ENCODE results near the gene SKOR2. TPM values are rescaled to one million over a fixed set of nuclear protein-coding genes. Genes with fewer than 3 reads are reported as not detected.

The SKOR2 gene
- total and polyA plus RNA-seq, 9 of the 15 experiments (the other 6 are each of a cell fraction or from before 2014, with no cell fraction given), result not detected

- ATAC-seq (no peak), DNase-seq (ENCODE audit: extremely low read depth in 1 of 4, low spot score in 3 of 4) (no peak), FAIRE-seq (no peak)
- no peaks in the 10 kb centered on the region for H3K27me3 ChIP-seq (ENCODE audit: control insufficient read depth in 2 of 2, insufficient read depth in 2 of 2, low read length in 2 of 2)
- no peak overlapping the region for H2AFZ ChIP-seq (ENCODE audit: low read depth, low read length)
- intact Hi-C loops (cut with micrococcal nuclease) (no loop called here), in situ Hi-C loops (cut with MboI) (loop anchor here (5.0 kb wide), 1 partner anchor 105 kb away; no protein-coding TSS in a partner anchor)
- POLR2A ChIA-PET, result interaction anchor here (0.9 kb wide), 1 partner anchor 67 kb away, joined by 4 read pairs; no protein-coding TSS in a partner anchor
- no peak for TF ChIP-seq ZNF217 (CRISPR knock-in tag; IDR thresholded peaks at IDR 0.05)
- no peak for TF ChIP-seq ZNF75A (CRISPR knock-in tag; IDR thresholded peaks at IDR 0.05)
- no peak for TF ChIP-seq EP300 (IDR thresholded peaks at IDR 0.05; ENCODE audit: low read length)
- H3K27ac ChIP-seq (ENCODE audit: extremely low read depth, low read depth, low read length), result no peak overlapping the region
- no peaks in the 10 kb centered on the region for H3K36me3 ChIP-seq (ENCODE audit: control insufficient read depth, insufficient read depth, low read length)
- H3K9me3 ChIP-seq (replicated peaks; ENCODE audit: control insufficient read depth, insufficient read depth, low read depth, low read length), result no peaks in the 10 kb centered on the region
- H3K4me1 ChIP-seq (replicated peaks in 1 of 2; ENCODE audit: control insufficient read depth in 2 of 2, insufficient read depth in 2 of 2, low read length in 2 of 2), result no peaks in the 10 kb centered on the region
- CTCF ChIA-PET (ENCODE audit: low intra/inter-chr PET ratio), result no interaction called here
- BruUV-seq (replicated peaks), result no TSS peak
- no peak overlapping the region for H3K4me2 ChIP-seq (ENCODE audit: insufficient read depth, low read length)
- H3K4me3 ChIP-seq, result no peak overlapping the region
- 0% methylated on average over 2 of the region's 2 CpGs for WGBS (ENCODE audit: insufficient coverage, low coverage, missing lambda C conversion rate)
- H4K20me1 ChIP-seq (replicated peaks; ENCODE audit: control insufficient read depth, insufficient read depth, low read length), result no peaks in the 10 kb centered on the region
- H3K9me1 ChIP-seq (ENCODE audit: control insufficient read depth, insufficient read depth, low read length), result no peaks in the 10 kb centered on the region
- H3K9ac ChIP-seq (ENCODE audit: insufficient read depth in 1 of 2, low read depth in 2 of 2, low read length in 2 of 2), result no peak overlapping the region
- H3K79me2 ChIP-seq (ENCODE audit: control insufficient read depth, insufficient read depth, low read length), result no peaks in the 10 kb centered on the region
Observed at GRCh38 chr18:47206945-47207637, 44.4 kb downstream of the SKOR2 start.

GRCh38 chr18:47204908-47205522, 46.4 kb downstream of the SKOR2 start:
- Histone ChIP-seq H3K4me2 (ENCODE audit: insufficient read depth, low read length) (no peak overlapping the region), H3K4me1 (replicated peaks in 1 of 2; ENCODE audit: control insufficient read depth in 2 of 2, insufficient read depth in 2 of 2, low read length in 2 of 2) (no peaks in the 10 kb centered on the region), H3K4me3 (no peak overlapping the region), H2AFZ (ENCODE audit: low read depth, low read length) (no peak overlapping the region), H3K9me3 (replicated peaks; ENCODE audit: control insufficient read depth, insufficient read depth, low read depth, low read length) (no peaks in the 10 kb centered on the region), H3K27me3 (ENCODE audit: control insufficient read depth in 2 of 2, insufficient read depth in 2 of 2, low read length in 2 of 2) (no peaks in the 10 kb centered on the region), H3K27ac (ENCODE audit: extremely low read depth, low read depth, low read length) (no peak overlapping the region), H4K20me1 (replicated peaks; ENCODE audit: control insufficient read depth, insufficient read depth, low read length) (no peaks in the 10 kb centered on the region), H3K9ac (ENCODE audit: insufficient read depth in 1 of 2, low read depth in 2 of 2, low read length in 2 of 2) (no peak overlapping the region), H3K79me2 (ENCODE audit: control insufficient read depth, insufficient read depth, low read length) (no peaks in the 10 kb centered on the region), H3K36me3 (ENCODE audit: control insufficient read depth, insufficient read depth, low read length) (no peaks in the 10 kb centered on the region), H3K9me1 (ENCODE audit: control insufficient read depth, insufficient read depth, low read length) (no peaks in the 10 kb centered on the region)
- intact Hi-C loops (cut with micrococcal nuclease) (loop anchor here (1.0 to 2.0 kb wide), 2 partner anchors 105 to 154 kb away; no protein-coding TSS in a partner anchor), in situ Hi-C loops (cut with MboI) (loop anchor here (5.0 kb wide), 1 partner anchor 103 kb away; no protein-coding TSS in a partner anchor)
- FAIRE-seq (peak; percentile 15), ATAC-seq (peak; percentile 82), DNase-seq (ENCODE audit: extremely low read depth in 1 of 4, low spot score in 3 of 4) (peak; percentile 23 to 56 (median 26))
- ChIA-PET POLR2A (interaction anchor here (0.6 to 1.4 kb wide), 2 partner anchors 107 to 765 kb away, joined by 3 read pairs; no protein-coding TSS in a partner anchor), CTCF (ENCODE audit: low intra/inter-chr PET ratio) (interaction anchor here (1.5 to 2.4 kb wide), 4 partner anchors 102 to 154 kb away, joined by 3 to 39 read pairs (median 4); no protein-coding TSS in a partner anchor)
- 0% methylated on average over 3 of the region's 3 CpGs for WGBS (ENCODE audit: insufficient coverage, low coverage, missing lambda C conversion rate)
- BruUV-seq (replicated peaks), result no TSS peak
- TF ChIP-seq MTA1 (IDR thresholded peaks at IDR 0.05; ENCODE audit: borderline replicate concordance) (no peak), ZFP36 (IDR thresholded peaks at IDR 0.05; ENCODE audit: low read depth, low read length, partially characterized antibody) (no peak), TRIM24 (IDR thresholded peaks at IDR 0.05) (no peak), RAD21 (CRISPR knock-in tag; conservative IDR thresholded peaks at IDR 0.05 in 1 of 2, IDR thresholded peaks at IDR 0.05 in 1 of 2) (peak; percentile 77 to 87), ZNF696 (CRISPR knock-in tag; conservative IDR thresholded peaks at IDR 0.05) (no peak), ASH1L (IDR thresholded peaks at IDR 0.05; ENCODE audit: borderline replicate concordance, low read depth, partially characterized antibody) (no peak), STAT5A (IDR thresholded peaks at IDR 0.05; ENCODE audit: borderline replicate concordance, low read length) (no peak), DEAF1 (CRISPR knock-in tag; IDR thresholded peaks at IDR 0.05) (peak; percentile 67)
- TF ChIP-seq, protein P1, sequence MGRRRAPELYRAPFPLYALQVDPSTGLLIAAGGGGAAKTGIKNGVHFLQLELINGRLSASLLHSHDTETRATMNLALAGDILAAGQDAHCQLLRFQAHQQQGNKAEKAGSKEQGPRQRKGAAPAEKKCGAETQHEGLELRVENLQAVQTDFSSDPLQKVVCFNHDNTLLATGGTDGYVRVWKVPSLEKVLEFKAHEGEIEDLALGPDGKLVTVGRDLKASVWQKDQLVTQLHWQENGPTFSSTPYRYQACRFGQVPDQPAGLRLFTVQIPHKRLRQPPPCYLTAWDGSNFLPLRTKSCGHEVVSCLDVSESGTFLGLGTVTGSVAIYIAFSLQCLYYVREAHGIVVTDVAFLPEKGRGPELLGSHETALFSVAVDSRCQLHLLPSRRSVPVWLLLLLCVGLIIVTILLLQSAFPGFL (CRISPR knock-in tag; IDR thresholded peaks at IDR 0.05), result no peak
